Fibroblast of lung (primary cell): ENCODE data around the gene RAG1. TPM values are rescaled to one million over a fixed set of nuclear protein-coding genes. Genes with fewer than 3 reads are reported as not detected.

Source experiments
- DNase-seq, 2 donors: peaks; one replicate each; pipeline versions ENCODE4 v3.0.0 to v3.0.0-alpha.2; 2010; ENCODE audit warnings: low read depth in 2 of 2
- H2AFZ ChIP-seq: 2 replicates; pipeline ENCODE4 v1.5.1; 2012; ENCODE audit warnings: low read length, control low read depth, inconsistent platforms
- H3K27ac ChIP-seq: 2 replicates; pipeline ENCODE4 v1.5.1; 2011; ENCODE audit warnings: low read length, control low read depth; ENCODE audit not compliant: insufficient read depth
- H3K27me3 ChIP-seq: 2 replicates; pipeline ENCODE4 v1.5.1; 2011; ENCODE audit warnings: mild to moderate bottlenecking, low read length; ENCODE audit not compliant: control insufficient read depth, insufficient read depth
- H3K36me3 ChIP-seq: 2 replicates; pipeline ENCODE4 v1.5.1; 2011; ENCODE audit warnings: low read length; ENCODE audit not compliant: control insufficient read depth, insufficient read depth
- H3K4me1 ChIP-seq: 2 replicates; pipeline ENCODE4 v1.5.1; 2011; ENCODE audit warnings: low read length; ENCODE audit not compliant: control insufficient read depth, insufficient read depth; ENCODE audit errors: extremely low read depth
- H3K4me2 ChIP-seq: 2 replicates; pipeline ENCODE4 v1.5.1; 2011; ENCODE audit warnings: low read length, control low read depth; ENCODE audit not compliant: insufficient read depth; ENCODE audit errors: extremely low read depth
- H3K4me3 ChIP-seq, 4 experiments: fragments of 200-600 bp in 1 of 4; sonication (generic) in 1 of 4; replicated peaks in 1 of 4; 2 replicates each; pipeline ENCODE4 v1.5.1; 2011 to 2016; ENCODE audit warnings: low read length in 4 of 4, low read depth in 3 of 4, mild to moderate bottlenecking in 3 of 4, control low read depth in 2 of 4, inconsistent platforms in 1 of 4, mixed read lengths in 1 of 4; ENCODE audit not compliant: insufficient read depth in 1 of 4; ENCODE audit errors: control extremely low read depth in 1 of 4
- H3K79me2 ChIP-seq: 2 replicates; pipeline ENCODE4 v1.5.1; 2012; ENCODE audit warnings: mild to moderate bottlenecking, low read length, inconsistent platforms; ENCODE audit not compliant: control insufficient read depth, insufficient read depth
- H3K9ac ChIP-seq: 2 replicates; pipeline ENCODE4 v1.5.1; 2011; ENCODE audit warnings: mild to moderate bottlenecking, low read length, control low read depth; ENCODE audit not compliant: insufficient read depth
- H3K9me3 ChIP-seq: 2 replicates; pipeline ENCODE4 v1.5.1; 2012; ENCODE audit warnings: low read depth, low read length; ENCODE audit not compliant: control insufficient read depth, insufficient read depth
- H4K20me1 ChIP-seq: 2 replicates; pipeline ENCODE4 v1.5.1; 2011; ENCODE audit warnings: low read length; ENCODE audit not compliant: control insufficient read depth, insufficient read depth; ENCODE audit errors: extremely low read depth
- CTCF ChIP-seq, 2 donors: IDR thresholded peaks in 1 of 2; conservative IDR thresholded peaks in 1 of 2; 1 replicate in 1 of 2; 2 replicates in 1 of 2; pipeline ENCODE4 v1.5.1; 2011 to 2012; ENCODE audit warnings: low read length in 2 of 2, control low read depth in 1 of 2, inconsistent platforms in 1 of 2, low read depth in 1 of 2, mild to moderate bottlenecking in 1 of 2
- EZH2 ChIP-seq: IDR thresholded peaks from 2 replicates; pipeline ENCODE4 v1.5.1; 2012; ENCODE audit warnings: low read length, control low read depth, mild to moderate bottlenecking; ENCODE audit errors: missing control alignments
- polyA plus RNA-seq, 2 donors: library from polyadenylated mRNA; depleted of rRNA in 1 of 2; stranded (reverse) in 1 of 2; unstranded in 1 of 2; fragments of >200 nt; gene quantifications; 2 replicates each; pipeline ENCODE4 v1.2.1, GENCODE V29; 2011 to 2012; ENCODE audit warnings: missing spikeins in 1 of 2
- total RNA-seq: library from RNA; depleted of rRNA; stranded (reverse); fragments of >200 nt; gene quantifications from 2 replicates; pipeline ENCODE4 v1.2.1, GENCODE V29; 2014

Gene RAG1
- total and polyA plus RNA-seq, 2 donors (not counting 1 experiment from before 2014, with no cell fraction given), result 0.08 to 0.99 TPM

GRCh38 chr11:36609383-36609782 lies 41.6 kb downstream of the RAG1 start:
- H4K20me1 ChIP-seq, result no peaks in the 10 kb centered on the region
- no peak for DNase-seq
- H3K79me2 ChIP-seq, result no peaks in the 10 kb centered on the region
- H3K4me1 ChIP-seq, result no peaks in the 10 kb centered on the region
- no peak overlapping the region for H3K4me3 ChIP-seq
- H2AFZ ChIP-seq, result no peak overlapping the region
- H3K36me3 ChIP-seq, result no peaks in the 10 kb centered on the region
- H3K9me3 ChIP-seq, result no peaks in the 10 kb centered on the region
- H3K4me2 ChIP-seq, result no peak overlapping the region
- H3K9ac ChIP-seq, result no peak overlapping the region
- H3K27me3 ChIP-seq, result no peaks in the 10 kb centered on the region
- H3K27ac ChIP-seq, result no peak overlapping the region
- TF ChIP-seq EZH2 (no peak), CTCF (conservative IDR thresholded peaks at IDR 0.05 in 1 of 2, IDR thresholded peaks at IDR 0.05 in 1 of 2; ENCODE audit: low read depth in 1 of 2, low read length in 2 of 2) (no peak)

GRCh38 chr11:36615826-36616225 lies 48.0 kb downstream of the RAG1 start:
- H3K27ac ChIP-seq, result no peak overlapping the region
- no peaks in the 10 kb centered on the region for H4K20me1 ChIP-seq
- no peak for TF ChIP-seq EZH2
- no peak for TF ChIP-seq CTCF (conservative IDR thresholded peaks at IDR 0.05 in 1 of 2, IDR thresholded peaks at IDR 0.05 in 1 of 2; ENCODE audit: low read depth in 1 of 2, low read length in 2 of 2)
- H3K36me3 ChIP-seq, result no peaks in the 10 kb centered on the region
- H3K79me2 ChIP-seq, result no peaks in the 10 kb centered on the region
- no peak overlapping the region for H2AFZ ChIP-seq
- H3K4me1 ChIP-seq, result no peaks in the 10 kb centered on the region
- H3K4me2 ChIP-seq, result no peak overlapping the region
- DNase-seq, result no peak
- no peak overlapping the region for H3K4me3 ChIP-seq
- no peaks in the 10 kb centered on the region for H3K27me3 ChIP-seq
- no peak overlapping the region for H3K9ac ChIP-seq
- no peaks in the 10 kb centered on the region for H3K9me3 ChIP-seq

DNA sequence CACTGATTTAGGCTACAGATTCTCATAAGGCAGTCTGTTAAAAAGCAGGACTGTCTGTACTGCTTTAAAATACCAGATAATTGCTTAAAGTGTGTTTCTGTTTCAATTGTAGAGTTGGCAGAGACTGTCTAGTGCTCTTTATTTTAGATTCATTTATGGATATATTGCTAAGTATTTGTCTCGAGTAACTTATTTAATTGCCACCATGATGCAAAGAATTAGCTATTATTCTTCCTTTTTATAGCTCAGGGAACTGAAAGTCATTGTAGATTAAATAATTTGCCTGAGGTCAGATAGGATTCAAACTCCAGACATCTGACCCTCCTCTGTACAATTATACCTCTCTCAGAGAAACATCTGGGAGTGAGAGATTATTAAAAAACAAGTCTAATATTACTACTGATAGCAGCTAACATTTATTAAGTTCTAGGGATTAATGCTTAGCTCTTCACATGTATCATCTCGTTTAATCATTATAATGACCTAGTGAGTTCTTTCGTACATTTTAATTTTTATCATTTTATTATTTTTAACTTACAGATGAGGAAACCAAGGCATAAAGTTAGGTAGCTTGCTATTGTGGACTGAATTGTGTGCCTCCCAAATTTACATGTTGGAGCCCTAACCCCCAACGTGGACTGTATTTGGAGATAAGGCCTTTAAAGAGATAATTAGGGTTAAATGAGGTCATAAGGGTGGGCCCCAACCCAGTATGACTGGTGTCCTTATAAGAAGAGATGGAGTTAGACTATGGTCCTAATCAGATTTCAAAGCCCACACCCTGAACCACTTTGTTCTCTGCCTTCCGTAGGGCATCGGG lies 49.9 kb downstream of the RAG1 start:
- Histone ChIP-seq H3K27ac (no peak overlapping the region), H3K36me3 (no peaks in the 10 kb centered on the region), H4K20me1 (no peaks in the 10 kb centered on the region), H3K9ac (no peak overlapping the region), H3K79me2 (no peaks in the 10 kb centered on the region), H3K9me3 (no peaks in the 10 kb centered on the region), H3K4me2 (no peak overlapping the region), H3K4me3 (no peak overlapping the region), H3K27me3 (no peaks in the 10 kb centered on the region), H2AFZ (no peak overlapping the region), H3K4me1 (no peaks in the 10 kb centered on the region)
- TF ChIP-seq CTCF (conservative IDR thresholded peaks at IDR 0.05 in 1 of 2, IDR thresholded peaks at IDR 0.05 in 1 of 2; ENCODE audit: low read depth in 1 of 2, low read length in 2 of 2) (no peak), EZH2 (no peak)
- no peak for DNase-seq
